Measurements from ENCODE around the gene GABPB1.
A peak's percentile ranks its signal among the peaks of the same experiment; 100 is the strongest.
"Not testable (repeated sequence)": the region's sequence is repeated elsewhere in the genome, so short reads cannot be mapped to it uniquely, and the experiment has no call there.

The GABPB1 gene

DNA sequence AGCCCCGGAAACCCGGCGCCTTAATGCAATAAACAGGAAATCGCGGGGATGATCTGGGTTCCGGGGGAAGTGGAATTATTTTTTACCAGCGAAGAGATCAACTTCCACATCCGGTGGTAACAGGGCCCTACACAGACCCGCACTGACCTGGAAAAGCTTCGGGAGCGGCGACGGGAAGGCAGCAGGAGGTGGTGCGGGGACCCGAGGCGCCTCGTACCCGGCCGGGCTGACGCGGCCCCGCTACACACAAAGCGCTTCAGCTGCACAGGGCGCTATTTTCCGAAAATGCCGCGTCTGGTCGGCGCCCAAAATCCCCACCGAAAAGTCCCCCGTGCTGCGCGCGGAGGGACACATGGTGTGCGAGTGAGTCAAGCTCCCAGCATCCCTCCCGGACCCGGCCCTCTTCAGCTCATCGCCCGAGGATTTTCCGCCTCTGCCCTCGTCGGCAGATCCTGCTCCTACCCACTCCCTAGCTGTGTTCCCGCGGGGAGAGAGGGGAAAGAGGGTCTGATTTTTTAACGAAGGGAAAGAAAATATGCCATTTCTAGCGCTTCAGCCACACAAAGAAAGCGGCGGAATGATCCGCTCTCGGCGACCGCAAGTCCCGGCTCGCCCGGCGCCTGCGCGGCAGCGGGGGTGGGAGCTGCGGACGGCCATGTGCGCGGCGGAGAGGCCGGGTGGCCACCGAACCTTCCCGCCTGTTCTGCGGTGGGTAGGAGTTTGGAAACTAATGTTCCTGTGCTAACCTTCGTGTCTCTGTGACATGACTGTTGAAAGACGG lies at the start of gene GABPB1:
Gene GABPB1, minus strand, starts transcription at position 361 of the 781 bp plus-strand sequence. CDS start 45,400 bp downstream, outside the sequence.
- DNase-seq (ENCODE audit: low read depth in 2 of 2): peak; percentile 78 to 80

DNA sequence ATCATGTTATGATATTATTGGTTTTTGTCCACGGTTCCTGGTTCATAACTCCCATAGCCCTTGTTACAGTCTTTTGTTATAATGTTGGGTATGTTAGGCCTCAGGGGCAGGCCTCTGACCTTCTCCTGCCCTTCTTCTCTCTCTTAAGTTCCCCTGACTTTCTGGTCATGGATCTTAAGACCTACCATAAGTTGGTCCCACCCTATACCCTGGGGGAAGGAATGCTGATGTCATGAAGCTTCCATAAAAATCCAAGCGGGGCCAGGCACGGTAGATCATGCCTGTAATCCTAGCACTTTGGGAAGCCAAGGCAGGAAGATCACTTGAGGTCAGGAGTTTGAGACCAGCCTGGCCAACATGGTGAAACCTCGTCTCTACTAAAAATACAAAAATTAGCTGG lies 36.6 kb upstream of the GABPB1 start:
- DNase-seq (ENCODE audit: low read depth in 2 of 2): not testable (repeated sequence)

GRCh38 chr15:50390554-50391264 lies 35.7 kb upstream of the GABPB1 start:
- no peak for DNase-seq (ENCODE audit: low read depth in 2 of 2)

DNA sequence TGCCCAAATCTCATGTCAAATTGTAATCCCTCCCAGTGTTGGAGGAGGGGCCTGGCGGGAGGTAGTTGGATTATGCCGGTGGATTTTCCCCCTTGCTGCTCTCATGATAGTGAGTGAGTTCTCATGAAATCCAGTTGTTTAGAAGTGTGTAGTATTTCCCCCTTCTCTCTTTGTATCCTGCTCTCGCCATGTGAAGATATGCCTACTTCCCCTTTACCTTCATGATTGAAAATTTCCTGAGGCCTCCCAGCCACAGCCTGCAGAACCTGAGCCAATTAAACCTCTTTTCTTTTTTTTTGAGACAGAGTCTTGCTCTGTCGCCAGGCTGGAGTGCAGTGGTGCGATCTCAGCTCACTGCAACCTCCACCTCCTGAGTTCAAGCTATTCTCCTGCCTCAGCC lies 27.4 kb upstream of the GABPB1 start:
- not testable (repeated sequence) for DNase-seq (ENCODE audit: low read depth in 2 of 2)

DNA sequence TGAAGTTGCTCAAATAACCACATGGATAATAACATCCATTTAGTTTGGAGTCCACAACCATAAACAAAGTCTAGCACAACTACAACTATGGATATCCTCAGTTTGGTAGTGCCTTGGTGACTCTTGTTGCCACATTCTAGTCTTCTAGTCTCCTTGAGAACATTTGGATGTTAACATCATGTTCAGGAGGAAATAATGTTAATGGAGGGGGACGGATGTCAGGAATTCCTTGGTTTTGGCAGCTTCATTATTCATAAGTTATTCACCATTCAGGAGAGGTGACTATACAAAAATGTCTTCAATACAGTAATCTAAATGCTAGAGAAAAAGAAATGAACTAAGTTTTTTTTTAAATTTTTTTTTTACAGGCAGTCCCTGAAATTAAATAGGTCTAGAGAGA lies 26.4 kb upstream of the GABPB1 start:
- DNase-seq (ENCODE audit: low read depth in 2 of 2): no peak

DNA sequence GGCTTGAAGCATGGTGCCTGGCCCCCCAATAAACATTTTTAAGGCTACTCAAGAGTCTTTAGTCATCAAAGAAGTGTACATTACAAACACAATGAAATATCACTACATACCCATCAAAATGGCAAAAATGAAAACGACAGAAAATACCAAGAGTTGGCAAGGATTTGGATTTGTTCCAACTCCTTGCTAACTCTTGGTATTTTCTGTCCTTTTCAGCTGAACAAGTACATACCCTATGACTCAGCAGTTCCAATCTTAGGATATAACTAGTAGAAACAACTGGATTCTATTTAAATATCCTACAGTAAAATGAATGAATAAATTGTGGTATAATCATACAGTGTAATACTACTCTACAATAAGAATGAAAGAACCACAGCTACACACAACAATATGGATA lies 25.1 kb upstream of the GABPB1 start:
- no peak for DNase-seq (ENCODE audit: low read depth in 2 of 2)

DNA sequence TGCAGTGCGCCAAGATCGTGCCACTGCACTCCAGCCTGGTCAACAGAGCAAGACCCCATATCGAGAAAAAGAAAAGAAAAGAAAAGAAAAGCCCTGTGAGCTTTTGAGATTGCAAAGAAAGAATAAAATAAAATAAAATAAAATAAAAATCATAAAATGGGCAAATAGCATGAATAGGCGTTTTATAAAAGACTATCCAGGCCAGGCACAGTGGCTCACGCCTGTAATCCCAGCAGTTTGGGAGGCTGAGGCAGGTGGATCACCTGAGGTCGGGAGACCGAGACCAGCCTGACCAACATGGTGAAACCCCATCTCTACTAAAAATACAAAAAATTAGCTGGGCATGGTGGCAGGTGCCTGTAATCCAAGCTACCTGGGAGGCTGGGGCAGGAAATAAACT lies 24.4 kb upstream of the GABPB1 start:
- not testable (repeated sequence) for DNase-seq (ENCODE audit: low read depth in 2 of 2)

DNA sequence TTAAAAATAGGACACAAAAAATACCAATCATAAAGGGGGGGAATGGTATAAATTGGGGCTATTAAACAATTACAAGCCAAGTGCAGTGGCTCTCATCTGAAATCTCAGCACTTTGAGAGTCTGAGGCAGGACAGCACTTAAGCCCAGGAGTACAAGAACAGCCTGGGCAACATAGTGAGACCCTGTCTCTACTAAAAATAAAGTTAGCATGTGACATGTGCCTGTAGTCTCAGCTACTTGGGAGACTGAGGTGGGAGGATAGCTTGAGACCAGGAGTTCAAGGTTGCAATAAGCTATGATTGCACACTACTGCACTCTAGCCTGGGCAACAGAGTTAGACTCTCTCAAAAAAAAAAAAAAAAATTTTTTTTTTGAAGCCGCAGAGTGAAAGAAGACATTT lies 23.8 kb upstream of the GABPB1 start:
- no peak for DNase-seq (ENCODE audit: low read depth in 2 of 2)

GRCh38 chr15:50377867-50378751 lies 23.1 kb upstream of the GABPB1 start:
- no peak for DNase-seq (ENCODE audit: low read depth in 2 of 2)

DNA sequence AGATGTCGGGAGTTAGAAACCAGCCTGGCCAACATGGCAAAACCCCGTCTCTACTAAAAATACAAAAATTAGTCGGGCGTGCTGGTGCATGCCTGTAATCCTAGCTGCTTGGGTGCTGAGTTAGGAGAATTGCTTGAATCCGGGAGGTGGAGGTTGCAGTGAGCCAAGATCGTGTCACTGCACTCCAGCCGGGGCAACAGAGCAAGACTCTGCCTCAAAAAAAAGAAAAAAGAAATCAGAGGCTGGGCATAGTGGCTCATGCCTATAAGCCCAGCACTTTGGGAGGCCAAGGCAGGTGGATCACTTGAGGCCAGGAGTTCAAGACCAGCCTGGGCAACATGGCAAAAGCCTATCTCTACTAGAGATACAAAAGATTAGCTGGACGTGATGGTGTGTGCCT lies 14.6 kb upstream of the GABPB1 start:
- DNase-seq (ENCODE audit: low read depth in 2 of 2): not testable (repeated sequence)

GRCh38 chr15:50365971-50366370 lies 11.0 kb upstream of the GABPB1 start:
- no peak for DNase-seq (ENCODE audit: low read depth in 2 of 2)

- DNase-seq (ENCODE audit: low read depth in 2 of 2): no peak
These were observed 10.6 kb upstream of the GABPB1 start for GRCh38 chr15:50365570-50365969.

- no peak for DNase-seq (ENCODE audit: low read depth in 2 of 2)
These were observed 8.6 kb upstream of the GABPB1 start for GRCh38 chr15:50363612-50364011.

- no peak for DNase-seq (ENCODE audit: low read depth in 2 of 2)
These were observed 6.8 kb upstream of the GABPB1 start for GRCh38 chr15:50361756-50362155.

- DNase-seq (ENCODE audit: low read depth in 2 of 2): no peak
These were observed 3.8 kb upstream of the GABPB1 start for GRCh38 chr15:50358845-50359244.

- no peak for DNase-seq (ENCODE audit: low read depth in 2 of 2)
These were observed 982 bp upstream of the GABPB1 start for GRCh38 chr15:50355980-50356379.

DNA sequence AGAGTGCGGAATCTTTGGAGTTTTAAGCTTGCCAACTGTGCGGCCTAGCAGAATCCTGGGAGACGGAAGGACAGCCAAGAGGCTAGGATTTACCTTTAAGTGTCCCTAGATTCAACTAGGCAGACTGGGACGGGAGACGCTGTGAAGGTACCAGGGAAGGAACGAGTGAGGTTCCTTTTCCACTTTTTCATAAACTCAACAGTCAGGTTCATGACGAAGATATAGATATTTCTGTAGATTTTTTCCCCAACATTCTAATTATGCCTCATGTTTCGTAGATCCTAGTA lies 564 bp upstream of the GABPB1 start:
- no peak for DNase-seq (ENCODE audit: low read depth in 2 of 2)

- peak; percentile 23 to 28 for DNase-seq (ENCODE audit: low read depth in 2 of 2)
These were observed 792 bp downstream of the GABPB1 start for GRCh38 chr15:50353975-50354837.

DNA sequence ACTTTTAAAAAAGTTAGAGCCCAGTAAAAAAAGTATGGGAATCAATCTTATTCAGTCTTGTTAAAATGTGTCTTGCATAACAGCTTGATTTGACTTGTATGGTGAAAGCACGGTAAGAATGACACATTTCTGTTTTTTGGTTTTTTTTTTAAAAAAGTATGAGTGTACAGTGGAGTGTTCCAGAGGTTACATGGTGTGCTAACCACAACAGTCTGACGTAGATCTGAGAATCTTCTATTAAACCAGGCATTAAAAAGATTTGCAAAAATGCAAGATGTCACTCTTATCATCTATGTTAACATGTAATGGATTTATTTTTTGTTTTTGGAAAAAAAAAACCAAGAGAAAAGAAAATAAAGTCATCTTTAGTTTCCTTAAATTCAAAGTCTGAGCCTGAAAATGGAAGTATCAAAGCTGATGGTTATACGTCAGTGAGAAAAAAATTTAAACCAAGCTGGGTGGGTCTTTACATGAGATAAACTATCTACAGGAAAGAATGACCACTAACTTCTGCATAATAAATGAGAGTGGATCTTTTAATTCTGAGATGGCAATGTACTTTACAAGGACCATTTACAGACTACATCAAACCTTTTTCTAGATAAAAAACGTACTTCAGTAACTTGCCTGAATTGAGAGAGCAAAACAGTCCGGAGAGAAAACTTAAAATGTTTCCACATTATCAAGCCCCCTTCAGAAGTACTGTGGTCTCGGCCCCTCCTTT lies 1.6 kb downstream of the GABPB1 start:
- no peak for DNase-seq (ENCODE audit: low read depth in 2 of 2)

DNA sequence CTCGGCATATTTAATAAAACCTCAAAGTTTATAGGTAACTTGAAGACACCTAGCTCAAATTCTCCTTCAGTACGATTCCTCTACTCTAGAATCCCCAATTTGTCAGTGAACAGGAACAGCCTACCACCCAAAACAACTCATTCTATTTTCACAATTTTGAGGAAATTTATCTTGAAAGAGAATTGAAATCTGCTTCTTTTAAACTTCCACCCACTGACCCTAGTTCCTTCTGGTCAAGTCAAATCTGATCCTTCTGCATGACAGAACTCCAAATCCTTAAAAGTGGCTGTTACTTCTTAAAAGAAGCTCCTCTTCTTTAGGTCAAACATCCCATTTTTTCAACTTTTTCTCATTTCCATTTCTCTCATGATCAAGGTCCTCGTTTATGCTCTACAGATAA lies 4.4 kb downstream of the GABPB1 start:
- DNase-seq (ENCODE audit: low read depth in 2 of 2): no peak

- DNase-seq (ENCODE audit: low read depth in 2 of 2): no peak
These were observed 9.7 kb downstream of the GABPB1 start for GRCh38 chr15:50345298-50345697.
